NCI-H82 treated with DMSO at 0.1 percent for 48 hours (cell line): ENCODE measurements around the gene CYP3A4.
"Not testable (repeated sequence)": the region's sequence is repeated elsewhere in the genome, so short reads cannot be mapped to it uniquely, and the experiment has no call there.

ENCODE experiments used
- DNase-seq: peaks from one replicate; lab custom pipeline; 2025; ENCODE audit not compliant: unreplicated experiment; lab: John Stamatoyannopoulos, UW

The CYP3A4 gene

DNA sequence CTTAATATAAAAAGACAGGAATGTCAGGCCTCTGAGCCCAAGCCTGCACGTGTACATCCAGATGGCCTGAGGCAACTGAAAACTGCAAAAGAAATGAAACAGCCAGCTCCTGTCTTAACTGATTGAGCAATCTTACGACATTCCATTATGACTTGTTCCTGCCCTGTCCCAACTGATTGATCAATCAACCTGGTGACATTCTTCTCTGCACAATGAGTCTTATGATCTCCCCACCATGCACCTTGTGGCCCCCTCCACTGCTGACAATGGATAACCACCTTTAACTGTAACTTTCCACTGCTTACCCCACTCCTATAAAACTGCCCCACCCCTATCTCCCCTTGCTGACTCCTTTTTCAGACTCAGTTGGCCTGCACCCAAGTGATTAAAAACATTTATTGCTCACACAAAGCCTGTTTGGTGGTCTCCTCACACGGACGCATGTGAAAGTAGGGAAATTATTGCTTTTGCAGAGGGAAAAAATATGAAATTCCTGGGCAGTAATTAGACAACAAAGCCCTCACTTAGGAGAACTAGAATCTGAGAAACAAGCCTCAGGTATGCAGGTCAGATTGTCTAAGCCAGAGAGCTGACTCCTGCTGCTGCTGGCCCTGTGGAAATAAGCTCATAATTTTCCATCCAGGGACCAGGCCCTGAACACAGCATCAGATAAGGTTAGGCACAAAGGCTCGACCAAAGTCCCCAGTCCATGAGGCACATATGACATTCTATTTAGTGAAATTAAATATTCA is 54.3 kb downstream of the CYP3A4 start:
- no peak for DNase-seq

DNA sequence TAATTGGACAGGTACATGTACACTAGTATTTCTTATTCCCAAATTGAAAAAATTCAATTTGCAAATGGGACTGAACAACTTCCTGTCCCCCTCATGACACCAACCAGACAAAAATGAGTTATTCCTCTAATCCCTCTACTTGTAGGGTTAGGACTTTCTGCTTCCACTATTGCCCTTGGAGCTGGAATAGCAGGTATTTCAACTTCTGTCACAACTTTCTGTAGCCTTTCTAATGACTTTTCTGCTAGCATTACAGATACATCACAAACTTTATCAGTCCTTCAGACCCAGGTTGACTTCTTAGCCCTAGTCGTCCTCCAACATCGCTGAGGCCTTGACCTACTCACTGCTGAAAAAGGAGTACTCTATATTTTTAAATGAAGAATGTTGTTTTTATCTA is 55.4 kb downstream of the CYP3A4 start:
- no peak for DNase-seq

- not testable (repeated sequence) for DNase-seq
These were observed 60.8 kb downstream of the CYP3A4 start for GRCh38 chr7:99723201-99723600.

DNA sequence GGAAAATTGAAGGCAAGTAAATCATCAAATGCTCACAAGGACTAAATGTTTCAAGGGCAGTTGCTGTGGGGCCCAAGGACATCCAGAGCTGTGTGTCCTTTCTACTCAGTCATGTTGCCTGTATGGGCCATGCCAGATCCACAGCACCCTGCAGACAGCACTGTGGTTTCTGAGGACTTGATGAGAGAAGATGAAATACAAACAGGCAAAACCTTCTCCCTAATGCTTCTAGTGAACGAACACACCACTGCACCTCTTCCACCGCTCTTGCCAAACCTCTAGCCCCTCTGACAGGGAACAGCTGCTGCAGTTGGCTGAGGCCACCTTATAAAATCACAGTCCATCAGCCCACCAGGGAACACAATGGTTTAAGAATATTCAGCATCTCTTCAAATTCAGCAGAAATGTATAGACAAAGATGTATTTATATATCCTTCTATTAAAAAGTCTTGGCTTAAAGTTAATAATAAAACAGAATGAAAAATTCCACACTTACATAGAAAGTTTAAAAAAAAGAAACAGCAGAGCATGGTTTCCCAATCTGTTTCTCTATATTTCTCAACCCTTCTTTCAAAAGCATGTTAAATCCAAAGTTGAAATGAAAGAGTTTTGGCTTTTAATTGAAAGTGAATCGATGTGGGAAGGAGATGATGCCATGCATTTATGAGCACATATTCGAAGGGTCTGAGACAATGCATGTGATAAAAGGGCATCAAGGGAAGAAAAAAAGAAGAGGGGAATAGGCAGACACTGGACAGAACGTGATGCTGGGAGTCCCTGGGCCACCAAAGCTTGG is 63.0 kb downstream of the CYP3A4 start:
- no peak for DNase-seq

- DNase-seq, result no peak
These were observed 63.8 kb downstream of the CYP3A4 start for GRCh38 chr7:99719996-99720769.

DNA sequence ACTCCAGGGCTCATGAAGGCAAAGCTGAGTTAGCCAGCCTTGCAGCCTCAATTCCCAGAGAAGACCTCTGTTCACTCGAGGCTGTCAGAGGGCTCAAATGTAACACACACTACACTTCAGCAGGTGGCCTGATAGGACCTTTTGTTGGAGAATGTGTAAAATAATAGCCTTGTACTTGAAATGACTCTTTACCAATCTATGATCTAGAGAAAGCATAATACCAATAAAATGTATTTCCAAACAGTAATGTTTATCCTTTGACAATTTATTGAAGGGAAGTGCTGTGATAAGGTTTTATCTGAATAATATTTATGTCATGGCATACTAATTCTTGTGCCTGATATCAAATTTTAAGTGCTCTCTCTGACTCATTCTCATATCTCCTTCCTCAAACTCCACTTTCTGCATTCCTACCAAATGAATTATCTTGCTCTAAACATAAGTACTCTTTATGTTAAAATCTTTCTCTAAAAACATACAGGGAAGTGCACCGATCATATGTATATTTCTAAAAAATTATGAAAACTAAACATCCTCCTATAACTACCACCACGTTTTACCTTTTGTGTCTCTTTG is 69.9 kb downstream of the CYP3A4 start:
- no peak for DNase-seq

- no peak for DNase-seq
These were observed 74.0 kb downstream of the CYP3A4 start for GRCh38 chr7:99709838-99710578.

- no peak for DNase-seq
These were observed 74.7 kb downstream of the CYP3A4 start for GRCh38 chr7:99709260-99709659.

- no peak for DNase-seq
These were observed 76.9 kb downstream of the CYP3A4 start for GRCh38 chr7:99707096-99707495.
